H9 (cell line): ENCODE measurements around the gene YWHAH. TPM values are rescaled to one million over a fixed set of nuclear protein-coding genes. Genes with fewer than 3 reads are reported as not detected.
A peak's percentile ranks its signal among the peaks of the same experiment; 100 is the strongest.

ENCODE experiments used
- DNase-seq: peaks from one replicate; pipeline ENCODE4 v3.0.0-alpha.2; 2017
- H2AFZ ChIP-seq: one replicate; pipeline ENCODE4 v1.6.1; 2013; ENCODE audit warnings: mild to moderate bottlenecking, low read length, control low read depth, moderate library complexity
- H2AK5ac ChIP-seq: 2 replicates; pipeline ENCODE4 v1.6.1; 2013; ENCODE audit warnings: low read length, control low read depth, mixed read lengths; ENCODE audit not compliant: insufficient read length
- H2BK120ac ChIP-seq: one replicate; pipeline ENCODE4 v1.6.1; 2013; ENCODE audit warnings: low read depth, mild to moderate bottlenecking, low read length, control low read depth, inconsistent platforms; ENCODE audit not compliant: poor library complexity, severe bottlenecking
- H2BK12ac ChIP-seq: 2 replicates; pipeline ENCODE4 v1.6.1; 2013; ENCODE audit warnings: low read length, control low read depth, mixed read lengths, low read depth; ENCODE audit not compliant: insufficient read length
- H2BK15ac ChIP-seq: 2 replicates; pipeline ENCODE4 v1.6.1; 2013; ENCODE audit warnings: low read depth, low read length, control low read depth
- H2BK20ac ChIP-seq: one replicate; pipeline ENCODE4 v1.6.1; 2013; ENCODE audit warnings: low read depth, mild to moderate bottlenecking, low read length, control low read depth, inconsistent platforms; ENCODE audit not compliant: poor library complexity, severe bottlenecking
- H2BK5ac ChIP-seq: 2 replicates; pipeline ENCODE4 v1.6.1; 2013; ENCODE audit warnings: low read length, control low read depth, mixed read lengths; ENCODE audit not compliant: insufficient read length
- H3K14ac ChIP-seq: 2 replicates; pipeline ENCODE4 v1.6.1; 2013; ENCODE audit warnings: low read length, control low read depth; ENCODE audit not compliant: insufficient read depth
- H3K18ac ChIP-seq: 2 replicates; pipeline ENCODE4 v1.6.1; 2013; ENCODE audit warnings: low read depth, mild to moderate bottlenecking, mixed read lengths, low read length, control low read depth; ENCODE audit not compliant: insufficient read length
- H3K23ac ChIP-seq: 2 replicates; pipeline ENCODE4 v1.6.1; 2013; ENCODE audit warnings: low read length, control low read depth, mixed read lengths, low read depth; ENCODE audit not compliant: insufficient read length
- H3K23me2 ChIP-seq: 2 replicates; pipeline ENCODE4 v1.6.1; 2013; ENCODE audit warnings: low read depth, mild to moderate bottlenecking, mixed read lengths, low read length, control low read depth; ENCODE audit not compliant: insufficient read length, poor library complexity, severe bottlenecking
- H3K27ac ChIP-seq: 2 replicates; pipeline ENCODE4 v1.5.1; 2013; ENCODE audit warnings: low read length, control low read depth, mixed read lengths, low read depth; ENCODE audit not compliant: insufficient read length
- H3K27me3 ChIP-seq: 2 replicates; pipeline ENCODE4 v1.6.1; 2013; ENCODE audit warnings: low read length, control low read depth, inconsistent platforms; ENCODE audit not compliant: insufficient read depth
- H3K4ac ChIP-seq: 2 replicates; pipeline ENCODE4 v1.6.1; 2013; ENCODE audit warnings: low read depth, mild to moderate bottlenecking, control low read depth, inconsistent platforms, low read length, moderate library complexity
- H3K4me1 ChIP-seq: 2 replicates; pipeline ENCODE4 v1.6.1; 2013; ENCODE audit warnings: low read length, control low read depth, inconsistent platforms; ENCODE audit not compliant: insufficient read depth
- H3K4me2 ChIP-seq: 2 replicates; pipeline ENCODE4 v1.6.1; 2013; ENCODE audit warnings: low read length, control low read depth, mixed read lengths; ENCODE audit not compliant: insufficient read length, insufficient read depth
- H3K56ac ChIP-seq: 2 replicates; pipeline ENCODE4 v1.6.1; 2013; ENCODE audit warnings: low read depth, mild to moderate bottlenecking, mixed read lengths, low read length, control low read depth; ENCODE audit not compliant: insufficient read length
- H3K79me1 ChIP-seq: 2 replicates; pipeline ENCODE4 v1.6.1; 2013; ENCODE audit warnings: low read depth, mild to moderate bottlenecking, moderate library complexity, low read length, control low read depth, inconsistent platforms; ENCODE audit not compliant: insufficient read depth, poor library complexity, severe bottlenecking
- H3K79me2 ChIP-seq: 2 replicates; pipeline ENCODE4 v1.6.1; 2013; ENCODE audit warnings: low read length, control low read depth, inconsistent platforms; ENCODE audit not compliant: insufficient read depth
- H3K9ac ChIP-seq: 2 replicates; pipeline ENCODE4 v1.6.1; 2013; ENCODE audit warnings: low read length, control low read depth, mixed read lengths; ENCODE audit not compliant: insufficient read length; ENCODE audit errors: extremely low read depth
- H3K9me3 ChIP-seq: one replicate; pipeline ENCODE4 v1.6.1; 2013; ENCODE audit warnings: low read depth, low read length, inconsistent platforms; ENCODE audit not compliant: control insufficient read depth
- H3T11ph ChIP-seq: one replicate; pipeline ENCODE4 v1.6.1; 2013; ENCODE audit warnings: mild to moderate bottlenecking, low read length, control low read depth, inconsistent platforms
- H4K20me1 ChIP-seq: one replicate; pipeline ENCODE4 v1.6.1; 2013; ENCODE audit not compliant: control insufficient read depth, insufficient read length, insufficient read depth
- H4K5ac ChIP-seq: 2 replicates; pipeline ENCODE4 v1.6.1; 2013; ENCODE audit warnings: low read depth, mild to moderate bottlenecking, mixed read lengths, low read length, control low read depth; ENCODE audit not compliant: insufficient read length
- H4K8ac ChIP-seq: replicated peaks from 2 replicates; pipeline ENCODE4 v1.6.1; 2013; ENCODE audit warnings: low read length, control low read depth, mixed read lengths, low read depth; ENCODE audit not compliant: insufficient read length
- H4K91ac ChIP-seq: 2 replicates; pipeline ENCODE4 v1.6.1; 2013; ENCODE audit warnings: low read depth, mild to moderate bottlenecking, moderate library complexity, mixed read lengths, low read length, control low read depth; ENCODE audit not compliant: insufficient read length
- H3K27ac Mint-ChIP-seq, 3 experiments: 2 replicates in 2 of 3; 3 replicates in 1 of 3; pipeline ENCODE4 v1.8.0; 2020 to 2021; ENCODE audit warnings: mixed read lengths in 3 of 3, mild to moderate bottlenecking in 1 of 3, moderate library complexity in 1 of 3
- H3K27me3 Mint-ChIP-seq: 2 replicates; pipeline ENCODE4 v1.8.0; 2021; ENCODE audit warnings: low read depth, mild to moderate bottlenecking, moderate library complexity, mixed read lengths
- H3K36me3 Mint-ChIP-seq, 3 experiments: 2 replicates in 2 of 3; 3 replicates in 1 of 3; pipeline ENCODE4 v1.8.0; 2020 to 2021; ENCODE audit warnings: low read depth in 3 of 3, mixed read lengths in 3 of 3; ENCODE audit not compliant: insufficient read depth in 1 of 3
- H3K4me1 Mint-ChIP-seq, 2 experiments: 2 replicates each; pipeline ENCODE4 v1.8.0; 2020; ENCODE audit warnings: mixed read lengths in 2 of 2
- H3K4me3 Mint-ChIP-seq, 2 experiments: 2 replicates in 1 of 2; 3 replicates in 1 of 2; pipeline ENCODE4 v1.8.0; 2020 to 2021; ENCODE audit warnings: mild to moderate bottlenecking in 2 of 2, mixed read lengths in 2 of 2, moderate library complexity in 1 of 2
- H3K9me3 Mint-ChIP-seq, 2 experiments: 2 replicates in 1 of 2; 3 replicates in 1 of 2; pipeline ENCODE4 v1.8.0; 2020; ENCODE audit warnings: mild to moderate bottlenecking in 2 of 2, mixed read lengths in 2 of 2, moderate library complexity in 1 of 2
- CTCF ChIP-seq: fragments of 200-600 bp; sonication (generic); conservative IDR thresholded peaks from 3 replicates; pipeline ENCODE4 v1.8.0; 2021; ENCODE audit warnings: antibody characterized with exemption, mild to moderate bottlenecking
- WGBS: extraction: QIAGEN DNeasy Blood & Tissue Kit; methylation state at CpG from one replicate; pipeline ENCODE4 v1.1.7; 2013; ENCODE audit warnings: missing lambda C conversion rate, low lambda C conversion rate, mixed read lengths; ENCODE audit not compliant: insufficient read length; ENCODE audit errors: extremely low coverage; 5-methylcytosine and 5-hydroxymethylcytosine counted together
- total RNA-seq: library from RNA; stranded (reverse); gene quantifications from 2 replicates; pipeline ENCODE4 v1.2.1, GENCODE V29; 2021

YWHAH gene
- total RNA-seq, 1 experiment from 2014 or later: 250 TPM

- Histone ChIP-seq H2BK20ac (no peak overlapping the region), H3K4me2 (no peak overlapping the region), H3K79me1 (no peaks in the 10 kb centered on the region), H3K14ac (no peak overlapping the region; the same call in 1 of the 2 replicates), H4K20me1 (no peaks in the 10 kb centered on the region), H3K27ac (no peak overlapping the region), H2BK5ac (no peak overlapping the region), H2BK120ac (no peak overlapping the region), H4K91ac (no peak overlapping the region), H3K27me3 (no peaks in the 10 kb centered on the region), H4K5ac (no peak overlapping the region), H3K9me3 (no peaks in the 10 kb centered on the region), H3T11ph (no peak overlapping the region), H2BK15ac (no peak overlapping the region), H3K18ac (no peak overlapping the region), H3K79me2 (no peaks in the 10 kb centered on the region), H3K4me1 (no peaks in the 10 kb centered on the region; the same call in 1 of the 2 replicates), H3K4ac (no peak overlapping the region), H4K8ac (no peak overlapping the region), H3K23me2 (no peaks in the 10 kb centered on the region), H2AK5ac (no peak overlapping the region), H2BK12ac (no peak overlapping the region), H3K23ac (no peak overlapping the region), H3K9ac (no peak overlapping the region), H3K56ac (no peak overlapping the region), H2AFZ (no peak overlapping the region)
- Mint-ChIP-seq H3K4me1 (peaks cover 0 to 5% of the 10 kb centered on the region in 2 experiments; a peak in 1 of 4 replicates), H3K27me3 (no peaks in the 10 kb centered on the region), H3K27ac (peak overlapping the region in 1 of 3 experiments; percentile 79; a peak in 1 of 7 replicates), H3K4me3 (no peak overlapping the region), H3K9me3 (no peaks in the 10 kb centered on the region), H3K36me3 (peaks cover 0 to 7% (median 7%) of the 10 kb centered on the region in 3 experiments; a peak in 3 of 7 replicates)
- no CpG with 5 or more reads among the region's 1 CpG for WGBS
- TF ChIP-seq CTCF: no peak
- DNase-seq: no peak
These were observed 32.0 kb upstream of the YWHAH start for GRCh38 chr22:31912407-31912743.
